Kasumi-1 (cell line): Measurements from ENCODE around the gene ZNF841.
A peak's percentile ranks its signal among the peaks of the same experiment; 100 is the strongest.
"Not testable (repeated sequence)": the region's sequence is repeated elsewhere in the genome, so short reads cannot be mapped to it uniquely, and the experiment has no call there.

Experiments
- DNase-seq, 2 experiments: peaks; one replicate each; lab custom pipeline; 2025; lab: John Stamatoyannopoulos, UW

ZNF841 gene

GRCh38 chr19:52066258-52066863 lies 29.2 kb downstream of the ZNF841 start:
- no peak for DNase-seq

GRCh38 chr19:52065399-52065798 lies 30.2 kb downstream of the ZNF841 start:
- no peak for DNase-seq

GRCh38 chr19:52056480-52056879 lies 39.1 kb downstream of the ZNF841 start:
- DNase-seq = not testable (repeated sequence)

- not testable (repeated sequence) for DNase-seq
Measured at GRCh38 chr19:52051736-52052135, 43.8 kb downstream of the ZNF841 start.

- peak; percentile 30 to 39 for DNase-seq
Measured at GRCh38 chr19:52048555-52049501, 46.7 kb downstream of the ZNF841 start, which contains the start of gene ZNF432. TSS of gene ZNF432 (minus strand) at chr19:52048838. CDS start at chr19:52046868, 1,970 bp downstream.

- no peak for DNase-seq
Measured at GRCh38 chr19:52039169-52039568, 56.4 kb downstream of the ZNF841 start.

- DNase-seq = no peak
Measured at GRCh38 chr19:52034051-52034728, 61.4 kb downstream of the ZNF841 start.

- no peak for DNase-seq
Measured at GRCh38 chr19:52028780-52029123, 66.8 kb downstream of the ZNF841 start.

GRCh38 chr19:52028027-52028779 lies 67.4 kb downstream of the ZNF841 start, which contains the start of gene ZNF614:
TSS of gene ZNF614 (minus strand) at chr19:52028379. CDS start at chr19:52025745, 2,634 bp downstream.
- peak; percentile 10 to 28 for DNase-seq

- not testable (repeated sequence) for DNase-seq
Measured at GRCh38 chr19:52026255-52026990, 69.1 kb downstream of the ZNF841 start.

- DNase-seq = not testable (repeated sequence)
Measured at GRCh38 chr19:52024478-52024877, 71.1 kb downstream of the ZNF841 start.

- no peak for DNase-seq
Measured at GRCh38 chr19:52022193-52022592, 73.4 kb downstream of the ZNF841 start.

GRCh38 chr19:52020506-52020905 lies 75.1 kb downstream of the ZNF841 start:
- no peak for DNase-seq
